ENCODE data around the gene EVC2.

GRCh38 chr4:5719350-5720055 lies 11.1 kb upstream of the EVC2 start:
- TF ChIP-seq, protein P1, sequence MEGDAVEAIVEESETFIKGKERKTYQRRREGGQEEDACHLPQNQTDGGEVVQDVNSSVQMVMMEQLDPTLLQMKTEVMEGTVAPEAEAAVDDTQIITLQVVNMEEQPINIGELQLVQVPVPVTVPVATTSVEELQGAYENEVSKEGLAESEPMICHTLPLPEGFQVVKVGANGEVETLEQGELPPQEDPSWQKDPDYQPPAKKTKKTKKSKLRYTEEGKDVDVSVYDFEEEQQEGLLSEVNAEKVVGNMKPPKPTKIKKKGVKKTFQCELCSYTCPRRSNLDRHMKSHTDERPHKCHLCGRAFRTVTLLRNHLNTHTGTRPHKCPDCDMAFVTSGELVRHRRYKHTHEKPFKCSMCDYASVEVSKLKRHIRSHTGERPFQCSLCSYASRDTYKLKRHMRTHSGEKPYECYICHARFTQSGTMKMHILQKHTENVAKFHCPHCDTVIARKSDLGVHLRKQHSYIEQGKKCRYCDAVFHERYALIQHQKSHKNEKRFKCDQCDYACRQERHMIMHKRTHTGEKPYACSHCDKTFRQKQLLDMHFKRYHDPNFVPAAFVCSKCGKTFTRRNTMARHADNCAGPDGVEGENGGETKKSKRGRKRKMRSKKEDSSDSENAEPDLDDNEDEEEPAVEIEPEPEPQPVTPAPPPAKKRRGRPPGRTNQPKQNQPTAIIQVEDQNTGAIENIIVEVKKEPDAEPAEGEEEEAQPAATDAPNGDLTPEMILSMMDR (IDR thresholded peaks at IDR 0.05; ENCODE audit: low read depth, low read length) = no peak
- no peak for TF ChIP-seq EZH2phosphoT487 (IDR thresholded peaks at IDR 0.05; ENCODE audit: low read depth)

Measured in OCI-LY3 (cell line).